Kidney capillary endothelial cell (primary cell): ENCODE data around the gene CLEC17A.
A peak's percentile ranks its signal among the peaks of the same experiment; 100 is the strongest.
"Not testable (repeated sequence)": the region's sequence is repeated elsewhere in the genome, so short reads cannot be mapped to it uniquely, and the experiment has no call there.

Experiments used
- DNase-seq: peaks from one replicate; pipeline ENCODE4 v3.0.0-alpha.2; 2018; ENCODE audit warnings: low spot score

CLEC17A gene

GRCh38 chr19:14582894-14583340 is at the start of gene CLEC17A:
TSS of gene CLEC17A (plus strand) at chr19:14583084. CDS start at chr19:14583161, 77 bp downstream.
- DNase-seq: no peak

- no peak for DNase-seq
Observed at GRCh38 chr19:14533450-14533849, 49.4 kb upstream of the CLEC17A start.

- DNase-seq: no peak
Observed at GRCh38 chr19:14536926-14537692, 45.8 kb upstream of the CLEC17A start.

- DNase-seq: no peak
Observed at GRCh38 chr19:14540741-14541525, 42.0 kb upstream of the CLEC17A start.

- DNase-seq: not testable (repeated sequence)
Observed at GRCh38 chr19:14541979-14542378, 40.9 kb upstream of the CLEC17A start.

- DNase-seq: no peak
Observed at GRCh38 chr19:14542711-14543328, 40.1 kb upstream of the CLEC17A start.

GRCh38 chr19:14544047-14544446 is 38.8 kb upstream of the CLEC17A start:
- no peak for DNase-seq

- DNase-seq: no peak
Observed at GRCh38 chr19:14544977-14545715, 37.7 kb upstream of the CLEC17A start.

GRCh38 chr19:14545716-14546082 is 37.2 kb upstream of the CLEC17A start:
- DNase-seq: no peak

- DNase-seq: no peak
Observed at GRCh38 chr19:14550201-14550754, 32.6 kb upstream of the CLEC17A start.

GRCh38 chr19:14551134-14552005 is 31.5 kb upstream of the CLEC17A start:
- not testable (repeated sequence) for DNase-seq

- not testable (repeated sequence) for DNase-seq
Observed at GRCh38 chr19:14552006-14552360, 30.9 kb upstream of the CLEC17A start.

- no peak for DNase-seq
Observed at GRCh38 chr19:14553042-14553938, 29.6 kb upstream of the CLEC17A start.

GRCh38 chr19:14553939-14554243 is 29.0 kb upstream of the CLEC17A start:
- DNase-seq: no peak

GRCh38 chr19:14554382-14554812 is 28.5 kb upstream of the CLEC17A start:
- DNase-seq: no peak

GRCh38 chr19:14555918-14556661 is 26.8 kb upstream of the CLEC17A start:
- no peak for DNase-seq

- peak; percentile 82 for DNase-seq
Observed at GRCh38 chr19:14556662-14557188, 26.2 kb upstream of the CLEC17A start.

GRCh38 chr19:14558370-14559066 is 24.4 kb upstream of the CLEC17A start:
- no peak for DNase-seq
